Thyroid gland (tissue), 4 donors: ENCODE results near the gene TSPAN1. TPM values are rescaled to one million over a fixed set of nuclear protein-coding genes. Genes with fewer than 3 reads are reported as not detected.

ENCODE experiments used
- DNase-seq, 2 donors: peaks; one replicate each; pipeline ENCODE4 v3.0.0-alpha.2; 2019
- H3K27ac ChIP-seq, 3 donors: fragments of 200-600 bp; sonication (generic); 1 replicate in 2 of 3; 2 replicates in 1 of 3; pipeline ENCODE4 v1.5.1; 2016 to 2019; ENCODE audit warnings: mild to moderate bottlenecking in 1 of 3, moderate library complexity in 1 of 3
- H3K27me3 ChIP-seq: fragments of 200-600 bp; sonication (generic); one replicate; pipeline ENCODE4 v1.5.1; 2019
- H3K36me3 ChIP-seq, 2 donors: fragments of 200-600 bp; sonication (generic); one replicate each; pipeline ENCODE4 v1.5.1; 2016 to 2019
- H3K4me1 ChIP-seq, 2 donors: fragments of 200-600 bp; sonication (generic); one replicate each; pipeline ENCODE4 v1.5.1; 2017 to 2019
- H3K4me3 ChIP-seq, 3 donors: fragments of 200-600 bp; sonication (generic); replicated peaks in 1 of 3; 1 replicate in 2 of 3; 2 replicates in 1 of 3; pipeline ENCODE4 v1.5.1; 2016; ENCODE audit warnings: mild to moderate bottlenecking in 1 of 3
- H3K9me3 ChIP-seq: fragments of 200-600 bp; sonication (generic); one replicate; pipeline ENCODE4 v1.5.1; 2017
- POLR2A ChIP-seq, 2 donors: fragments of 450-650 bp; IDR thresholded peaks; one replicate each; pipeline ENCODE4 v1.6.1; 2017; ENCODE audit warnings: antibody characterized with exemption in 2 of 2, mild to moderate bottlenecking in 2 of 2, moderate library complexity in 1 of 2
- WGBS, 2 donors: methylation state at CpG; one replicate each; pipeline ENCODE4 v1.1.5; 2017; 5-methylcytosine and 5-hydroxymethylcytosine counted together
- intact Hi-C: fragments of 100-400 bp; cut with DNase I; formaldehyde crosslinking; loops from one replicate; pipeline ENCODE4 v1.15.1; 2023
- total RNA-seq, 4 donors: library from RNA; depleted of rRNA; stranded (reverse); fragments of >200 nt; gene quantifications; one replicate each; pipeline ENCODE4 v1.2.3, GENCODE V29; 2016
- TF ChIP-seq, protein P1 (sequence below), 6 experiments: fragments of 200-600 bp in 3 of 6; fragments of 450-650 bp in 3 of 6; sonication (generic) in 3 of 6; IDR thresholded peaks; one replicate each; pipeline ENCODE4 v1.5.1; 2016 to 2019; ENCODE audit warnings: antibody characterized with exemption in 6 of 6, mild to moderate bottlenecking in 2 of 6, inconsistent platforms in 1 of 6, moderate library complexity in 1 of 6

The TSPAN1 gene
- total RNA-seq, 4 donors from 2014 or later = 61.2 to 154 (median 105) TPM

DNA sequence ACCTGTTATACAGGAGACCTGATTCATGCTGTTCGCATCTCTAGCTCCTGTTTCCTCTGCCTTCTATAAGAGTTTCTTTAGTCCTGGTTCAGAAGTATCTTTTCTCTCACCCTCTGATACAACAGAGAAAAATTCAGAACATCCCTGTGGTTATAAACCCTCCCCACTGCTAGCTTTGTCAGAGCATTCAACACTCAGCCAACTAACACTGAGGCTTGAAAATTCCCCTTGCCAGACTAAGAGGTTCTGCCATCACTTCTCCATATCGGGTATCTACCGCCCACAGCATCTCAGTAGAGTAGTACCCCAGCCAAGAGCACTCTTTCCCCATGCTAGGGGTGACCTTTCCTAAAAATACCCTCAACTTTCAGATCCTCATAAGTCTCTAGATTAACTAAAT is 22.9 kb upstream of the TSPAN1 start:
- H3K36me3 ChIP-seq = no peaks in the 10 kb centered on the region
- H3K27me3 ChIP-seq = no peaks in the 10 kb centered on the region
- no peak overlapping the region for H3K27ac ChIP-seq
- H3K4me1 ChIP-seq = peaks cover 0 to 7% of the 10 kb centered on the region in 2 donors
- 86 to 91% methylated on average over 3 of the region's 3 CpGs for WGBS, 2 donors
- DNase-seq = no peak
- no peaks in the 10 kb centered on the region for H3K9me3 ChIP-seq
- H3K4me3 ChIP-seq = no peak overlapping the region
- intact Hi-C loops = no loop called here
- TF ChIP-seq, protein P1, sequence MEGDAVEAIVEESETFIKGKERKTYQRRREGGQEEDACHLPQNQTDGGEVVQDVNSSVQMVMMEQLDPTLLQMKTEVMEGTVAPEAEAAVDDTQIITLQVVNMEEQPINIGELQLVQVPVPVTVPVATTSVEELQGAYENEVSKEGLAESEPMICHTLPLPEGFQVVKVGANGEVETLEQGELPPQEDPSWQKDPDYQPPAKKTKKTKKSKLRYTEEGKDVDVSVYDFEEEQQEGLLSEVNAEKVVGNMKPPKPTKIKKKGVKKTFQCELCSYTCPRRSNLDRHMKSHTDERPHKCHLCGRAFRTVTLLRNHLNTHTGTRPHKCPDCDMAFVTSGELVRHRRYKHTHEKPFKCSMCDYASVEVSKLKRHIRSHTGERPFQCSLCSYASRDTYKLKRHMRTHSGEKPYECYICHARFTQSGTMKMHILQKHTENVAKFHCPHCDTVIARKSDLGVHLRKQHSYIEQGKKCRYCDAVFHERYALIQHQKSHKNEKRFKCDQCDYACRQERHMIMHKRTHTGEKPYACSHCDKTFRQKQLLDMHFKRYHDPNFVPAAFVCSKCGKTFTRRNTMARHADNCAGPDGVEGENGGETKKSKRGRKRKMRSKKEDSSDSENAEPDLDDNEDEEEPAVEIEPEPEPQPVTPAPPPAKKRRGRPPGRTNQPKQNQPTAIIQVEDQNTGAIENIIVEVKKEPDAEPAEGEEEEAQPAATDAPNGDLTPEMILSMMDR (IDR thresholded peaks at IDR 0.05) = no peak
- TF ChIP-seq POLR2A (IDR thresholded peaks at IDR 0.05) = no peak

DNA sequence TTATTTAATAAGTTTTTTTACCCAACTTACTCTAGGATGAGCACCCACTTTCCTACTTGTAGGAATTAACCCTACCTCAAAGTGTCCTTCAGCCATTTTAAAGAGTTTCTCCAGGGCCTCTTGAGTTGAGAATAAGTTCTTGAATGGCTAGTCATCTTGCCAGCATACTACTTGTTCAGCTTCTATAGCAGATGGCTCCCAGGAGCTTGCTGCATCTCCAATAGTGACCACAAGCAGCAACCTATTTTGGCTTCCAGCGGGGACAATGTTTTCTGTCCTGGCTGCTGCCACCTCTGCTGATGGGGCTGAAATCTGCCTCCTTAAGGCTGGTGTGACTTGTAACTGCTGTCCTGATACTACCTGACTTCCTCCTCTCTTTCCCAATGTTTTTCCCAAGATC is 21.7 kb upstream of the TSPAN1 start:
- WGBS, 2 donors = 94 to 100% methylated on average over 1 of the region's 1 CpG
- Histone ChIP-seq H3K27ac (no peak overlapping the region), H3K27me3 (no peaks in the 10 kb centered on the region), H3K4me3 (no peak overlapping the region), H3K4me1 (peaks cover 0 to 7% of the 10 kb centered on the region in 2 donors), H3K36me3 (no peaks in the 10 kb centered on the region), H3K9me3 (no peaks in the 10 kb centered on the region)
- intact Hi-C loops = no loop called here
- no peak for DNase-seq
- TF ChIP-seq POLR2A (IDR thresholded peaks at IDR 0.05) = no peak
- TF ChIP-seq, protein P1 (IDR thresholded peaks at IDR 0.05) = no peak

DNA sequence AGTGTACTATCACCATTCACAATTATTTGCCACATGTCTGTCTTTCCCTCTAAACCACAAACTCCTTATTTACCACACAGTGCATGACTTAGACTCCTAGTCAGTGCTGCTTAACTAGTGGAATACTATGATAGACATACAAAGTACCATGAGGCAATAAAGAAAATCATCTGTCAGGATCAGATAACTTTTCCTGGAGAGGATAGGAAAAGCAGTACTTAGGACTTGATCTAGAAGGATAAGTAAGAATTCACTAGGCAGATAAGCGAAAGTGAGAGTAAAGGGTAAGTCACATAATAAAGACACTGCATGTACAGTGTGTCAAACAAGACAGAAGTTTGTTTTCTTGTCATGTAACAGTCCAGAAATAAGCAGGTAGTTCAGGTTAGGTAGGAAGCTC is 21.2 kb upstream of the TSPAN1 start:
- TF ChIP-seq, protein P1 (IDR thresholded peaks at IDR 0.05) = no peak
- TF ChIP-seq POLR2A (IDR thresholded peaks at IDR 0.05) = no peak
- intact Hi-C loops = no loop called here
- Histone ChIP-seq H3K36me3 (no peaks in the 10 kb centered on the region), H3K9me3 (no peaks in the 10 kb centered on the region), H3K27ac (no peak overlapping the region), H3K4me3 (no peak overlapping the region), H3K27me3 (no peaks in the 10 kb centered on the region), H3K4me1 (peaks cover 0 to 7% of the 10 kb centered on the region in 2 donors)
- DNase-seq = no peak
- 98 to 100% methylated on average over 1 of the region's 1 CpG for WGBS, 2 donors

DNA sequence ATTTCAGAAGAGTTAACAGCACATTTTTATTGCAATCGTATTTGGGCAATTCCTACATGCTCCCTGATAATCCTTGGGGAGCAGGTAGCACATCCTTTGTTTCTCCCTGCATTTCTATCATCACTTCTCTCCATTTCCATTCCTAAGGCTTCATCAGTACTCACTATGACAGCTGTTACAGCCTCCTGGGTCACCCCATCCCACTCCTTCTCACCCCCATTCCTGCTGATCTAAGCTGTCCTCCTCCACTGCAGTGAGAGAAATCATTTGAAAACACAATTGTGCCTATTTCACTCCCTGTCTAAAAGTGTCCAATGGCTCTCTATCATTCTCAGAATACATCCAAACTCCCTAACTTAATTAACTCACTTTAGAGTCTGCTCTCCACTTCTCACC is 17.0 kb upstream of the TSPAN1 start:
- Histone ChIP-seq H3K4me3 (no peak overlapping the region), H3K27me3 (no peaks in the 10 kb centered on the region), H3K36me3 (no peaks in the 10 kb centered on the region), H3K9me3 (no peaks in the 10 kb centered on the region), H3K4me1 (no peaks in the 10 kb centered on the region), H3K27ac (no peak overlapping the region)
- WGBS, 2 donors = 88 to 94% methylated on average over 1 of the region's 1 CpG
- no peak for DNase-seq
- intact Hi-C loops = no loop called here
- TF ChIP-seq POLR2A (IDR thresholded peaks at IDR 0.05) = no peak

DNA sequence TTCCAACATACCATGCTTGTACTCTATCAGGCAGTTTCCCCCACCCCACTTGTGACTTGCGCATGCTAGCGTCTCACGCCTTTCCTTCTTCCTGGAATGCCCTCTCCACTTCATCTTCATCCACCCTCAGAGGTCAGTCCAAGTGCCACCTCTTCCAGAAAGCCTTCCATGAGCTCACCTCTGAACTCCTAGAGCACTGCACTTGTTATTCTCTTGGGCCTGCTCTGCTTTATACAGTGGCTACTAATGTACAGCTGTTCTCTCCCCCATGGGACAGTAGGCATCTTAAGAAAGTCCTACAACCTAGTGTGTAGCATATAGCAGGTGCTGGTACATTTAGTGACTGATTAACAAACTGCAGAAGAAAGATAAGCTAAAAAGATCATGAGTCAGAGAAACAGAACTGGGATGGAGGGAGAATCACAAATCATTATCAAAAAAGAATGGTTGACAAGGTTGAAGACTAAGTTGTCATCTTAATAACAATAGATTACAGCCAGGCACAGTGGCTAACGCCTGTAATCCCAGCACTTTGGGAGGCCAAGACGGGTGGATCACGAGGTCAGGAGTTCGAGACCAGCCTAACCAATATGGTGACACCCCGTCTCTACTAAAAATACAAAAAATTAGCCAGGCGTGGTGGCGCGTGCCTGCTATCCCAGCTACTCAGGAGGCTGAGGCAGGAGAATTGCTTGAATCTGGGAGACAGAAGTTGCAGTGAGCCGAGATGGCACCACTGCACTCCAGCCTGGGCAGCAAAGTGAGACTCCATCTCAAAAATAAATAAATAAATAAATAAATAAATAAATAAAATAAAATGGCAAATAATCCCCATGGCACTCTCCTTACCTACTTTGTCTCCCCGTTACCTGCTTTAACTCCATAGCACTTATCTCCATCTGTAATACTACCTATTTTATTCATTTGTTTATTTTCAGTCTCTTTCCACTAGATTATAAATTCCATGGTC is 16.3 kb upstream of the TSPAN1 start:
- TF ChIP-seq POLR2A (IDR thresholded peaks at IDR 0.05) = no peak
- TF ChIP-seq, protein P1 (IDR thresholded peaks at IDR 0.05) = no peak
- H3K36me3 ChIP-seq = no peaks in the 10 kb centered on the region
- H3K27me3 ChIP-seq = no peaks in the 10 kb centered on the region
- intact Hi-C loops = no loop called here
- no peak overlapping the region for H3K4me3 ChIP-seq
- no peaks in the 10 kb centered on the region for H3K9me3 ChIP-seq
- WGBS, 2 donors = 93 to 96% methylated on average over 13 of the region's 13 CpGs
- no peak overlapping the region for H3K27ac ChIP-seq
- no peaks in the 10 kb centered on the region for H3K4me1 ChIP-seq
- DNase-seq = no peak
